ENCODE measurements around the gene UBASH3A. TPM values are rescaled to one million over a fixed set of nuclear protein-coding genes. Genes with fewer than 3 reads are reported as not detected.

Gene UBASH3A
- total RNA-seq, 4 donors from 2014 or later: 3.9 to 14.0 (median 5.3) TPM

DNA sequence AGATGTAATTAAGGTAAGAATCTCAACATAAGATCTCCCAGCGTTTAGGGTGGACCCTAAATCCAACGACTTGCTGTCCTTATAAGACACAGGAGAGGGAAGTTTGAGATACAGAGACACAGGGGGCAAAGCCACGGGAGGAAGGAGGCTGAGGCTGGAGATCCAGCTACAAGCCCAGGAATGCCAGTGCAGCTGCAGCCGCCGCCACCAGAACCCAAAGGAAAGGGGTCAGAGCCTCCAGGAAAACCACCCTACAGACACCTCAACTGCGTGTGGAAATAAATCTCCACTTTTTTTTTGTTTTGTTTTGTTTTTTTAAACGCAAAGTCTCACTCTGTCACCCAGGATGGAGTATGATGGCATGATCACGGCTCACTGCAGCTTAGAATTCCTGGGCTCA is 25.3 kb upstream of the UBASH3A start:
- no peaks in the 10 kb centered on the region for H3K36me3 ChIP-seq
- peaks cover 0 to 8% (median 0%) of the 10 kb centered on the region in 4 donors for H3K4me1 ChIP-seq
- H3K27ac ChIP-seq: no peak overlapping the region
- peak in 1 of 3 donors; percentile 4 for DNase-seq
- TF ChIP-seq CTCF (IDR thresholded peaks at IDR 0.05) (no peak), POLR2A (IDR thresholded peaks at IDR 0.05) (no peak)
- H3K27me3 ChIP-seq: no peaks in the 10 kb centered on the region
- H3K9me3 ChIP-seq: peaks cover 0 to 4% (median 0%) of the 10 kb centered on the region in 4 donors
- no peak overlapping the region for H3K4me3 ChIP-seq

- no peak overlapping the region for H3K27ac ChIP-seq
- peak; percentile 40 to 51 (median 49) for DNase-seq
- no peak overlapping the region for H3K4me3 ChIP-seq
- peaks cover 0 to 4% (median 0%) of the 10 kb centered on the region in 4 donors for H3K9me3 ChIP-seq
- TF ChIP-seq POLR2A (IDR thresholded peaks at IDR 0.05): no peak
- no peak for TF ChIP-seq CTCF (IDR thresholded peaks at IDR 0.05)
- no peaks in the 10 kb centered on the region for H3K27me3 ChIP-seq
- peaks cover 0 to 8% (median 3%) of the 10 kb centered on the region in 4 donors for H3K4me1 ChIP-seq
- no peaks in the 10 kb centered on the region for H3K36me3 ChIP-seq
Measured at GRCh38 chr21:42379426-42380215, 24.1 kb upstream of the UBASH3A start.

- Histone ChIP-seq H3K36me3 (no peaks in the 10 kb centered on the region), H3K9me3 (peaks cover 0 to 4% (median 0%) of the 10 kb centered on the region in 4 donors), H3K27ac (no peak overlapping the region), H3K4me1 (peaks cover 0 to 15% (median 4%) of the 10 kb centered on the region in 4 donors), H3K4me3 (no peak overlapping the region), H3K27me3 (no peaks in the 10 kb centered on the region)
- TF ChIP-seq CTCF (IDR thresholded peaks at IDR 0.05) (peak in 5 of 6 experiments; percentile 30 to 99 (median 85)), POLR2A (IDR thresholded peaks at IDR 0.05) (no peak)
- peak in 2 of 3 donors; percentile 75 to 78 for DNase-seq
Measured at GRCh38 chr21:42381347-42381984, 22.2 kb upstream of the UBASH3A start.

GRCh38 chr21:42382915-42383314 is 20.8 kb upstream of the UBASH3A start:
- Histone ChIP-seq H3K4me1 (peaks cover 0 to 16% (median 4%) of the 10 kb centered on the region in 4 donors), H3K27ac (no peak overlapping the region), H3K4me3 (no peak overlapping the region), H3K9me3 (peaks cover 0 to 4% (median 0%) of the 10 kb centered on the region in 4 donors), H3K36me3 (no peaks in the 10 kb centered on the region), H3K27me3 (no peaks in the 10 kb centered on the region)
- DNase-seq: no peak
- no peak for TF ChIP-seq POLR2A (IDR thresholded peaks at IDR 0.05)
- TF ChIP-seq CTCF (IDR thresholded peaks at IDR 0.05): no peak

DNA sequence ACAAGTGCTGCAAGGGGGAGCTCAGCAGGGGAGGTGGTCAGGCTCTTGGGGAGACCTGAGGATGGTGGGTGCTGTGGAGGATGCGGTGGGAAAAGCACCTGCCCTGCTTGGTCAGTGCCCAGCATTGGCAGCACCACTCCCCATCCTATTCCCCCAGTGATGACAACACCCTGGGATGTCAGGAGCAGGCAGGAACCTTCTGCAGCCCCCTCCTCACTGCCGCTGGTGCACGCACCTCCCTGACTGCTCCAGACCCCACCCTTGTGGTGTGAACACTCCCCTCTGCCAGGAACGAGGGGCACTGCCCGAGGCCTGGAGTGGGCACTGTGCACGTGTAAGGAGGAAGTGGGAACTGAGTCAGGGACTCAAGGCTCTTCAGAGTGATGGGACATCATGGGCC is 20.4 kb upstream of the UBASH3A start:
- peak in 1 of 3 donors; percentile 47 for DNase-seq
- peaks cover 0 to 4% (median 0%) of the 10 kb centered on the region in 4 donors for H3K9me3 ChIP-seq
- peak overlapping the region in 1 of 4 donors; percentile 77 for H3K27ac ChIP-seq
- TF ChIP-seq POLR2A (IDR thresholded peaks at IDR 0.05) (no peak), CTCF (IDR thresholded peaks at IDR 0.05) (no peak)
- H3K4me1 ChIP-seq: peaks cover 0 to 16% (median 4%) of the 10 kb centered on the region in 4 donors
- no peaks in the 10 kb centered on the region for H3K36me3 ChIP-seq
- no peaks in the 10 kb centered on the region for H3K27me3 ChIP-seq
- H3K4me3 ChIP-seq: no peak overlapping the region

Measured in Peyer's patch (tissue), 4 donors.